ENCODE data around the gene PIANP.

DNA sequence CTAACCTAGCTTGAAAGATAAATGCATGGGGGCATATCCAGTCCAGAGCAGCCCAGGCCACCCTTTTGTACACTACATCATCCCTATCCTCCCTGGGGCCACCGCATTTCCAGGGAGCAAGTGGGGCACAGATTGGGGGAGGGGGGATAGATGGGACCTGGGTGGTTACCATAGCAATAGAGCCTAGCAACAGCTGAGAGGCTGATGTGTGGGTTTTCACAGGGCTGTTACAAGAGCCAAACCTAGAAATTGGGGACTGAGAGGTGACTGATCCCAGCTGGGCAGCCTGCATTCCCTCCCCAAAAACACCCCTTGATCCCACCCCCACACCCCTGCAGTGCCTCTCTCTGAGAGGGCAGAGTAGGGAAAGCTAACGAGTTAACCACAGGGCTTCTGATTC lies 7.7 kb downstream of the PIANP start:
- TF ChIP-seq, protein P1, sequence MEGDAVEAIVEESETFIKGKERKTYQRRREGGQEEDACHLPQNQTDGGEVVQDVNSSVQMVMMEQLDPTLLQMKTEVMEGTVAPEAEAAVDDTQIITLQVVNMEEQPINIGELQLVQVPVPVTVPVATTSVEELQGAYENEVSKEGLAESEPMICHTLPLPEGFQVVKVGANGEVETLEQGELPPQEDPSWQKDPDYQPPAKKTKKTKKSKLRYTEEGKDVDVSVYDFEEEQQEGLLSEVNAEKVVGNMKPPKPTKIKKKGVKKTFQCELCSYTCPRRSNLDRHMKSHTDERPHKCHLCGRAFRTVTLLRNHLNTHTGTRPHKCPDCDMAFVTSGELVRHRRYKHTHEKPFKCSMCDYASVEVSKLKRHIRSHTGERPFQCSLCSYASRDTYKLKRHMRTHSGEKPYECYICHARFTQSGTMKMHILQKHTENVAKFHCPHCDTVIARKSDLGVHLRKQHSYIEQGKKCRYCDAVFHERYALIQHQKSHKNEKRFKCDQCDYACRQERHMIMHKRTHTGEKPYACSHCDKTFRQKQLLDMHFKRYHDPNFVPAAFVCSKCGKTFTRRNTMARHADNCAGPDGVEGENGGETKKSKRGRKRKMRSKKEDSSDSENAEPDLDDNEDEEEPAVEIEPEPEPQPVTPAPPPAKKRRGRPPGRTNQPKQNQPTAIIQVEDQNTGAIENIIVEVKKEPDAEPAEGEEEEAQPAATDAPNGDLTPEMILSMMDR (IDR thresholded peaks at IDR 0.05) = no peak
- TF ChIP-seq EZH2phosphoT487 (IDR thresholded peaks at IDR 0.05) (no peak), EZH2 (IDR thresholded peaks at IDR 0.05) (no peak)

Measured in neural progenitor cell (in vitro differentiated cells).